ENCODE results near the gene CGB3.
A peak's percentile ranks its signal among the peaks of the same experiment; 100 is the strongest.
"Not testable (repeated sequence)": the region's sequence is repeated elsewhere in the genome, so short reads cannot be mapped to it uniquely, and the experiment has no call there.

The CGB3 gene

GRCh38 chr19:49058562-49058961 lies 34.4 kb upstream of the CGB3 start:
- DNase-seq (ENCODE audit: insufficient read length) (no peak), FAIRE-seq (no peak)
- TF ChIP-seq POLR2AphosphoS5 (IDR thresholded peaks at IDR 0.05; ENCODE audit: low read depth, low read length) (no peak), POLR2A (IDR thresholded peaks at IDR 0.05; ENCODE audit: low read depth, low read length) (no peak), TAF1 (IDR thresholded peaks at IDR 0.05; ENCODE audit: borderline replicate concordance, low read depth, low read length) (no peak)

GRCh38 chr19:49057636-49058234 lies 33.6 kb upstream of the CGB3 start, which contains the start of gene CGB7:
TSS of gene CGB7 (minus strand) at chr19:49057749. CDS start at chr19:49055375, 2,374 bp downstream.
- TF ChIP-seq POLR2A (IDR thresholded peaks at IDR 0.05; ENCODE audit: low read depth, low read length): no peak
- no peak for TF ChIP-seq TAF1 (IDR thresholded peaks at IDR 0.05; ENCODE audit: borderline replicate concordance, low read depth, low read length)
- no peak for TF ChIP-seq POLR2AphosphoS5 (IDR thresholded peaks at IDR 0.05; ENCODE audit: low read depth, low read length)
- DNase-seq (ENCODE audit: insufficient read length) (no peak), FAIRE-seq (no peak)

- not testable (repeated sequence) for FAIRE-seq; DNase-seq (ENCODE audit: insufficient read length)
Measured at GRCh38 chr19:49056902-49057596, 32.9 kb upstream of the CGB3 start.

GRCh38 chr19:49056101-49056901 lies 32.2 kb upstream of the CGB3 start:
- FAIRE-seq (peak; percentile 70), DNase-seq (ENCODE audit: insufficient read length) (peak; percentile 84)
- TF ChIP-seq TAF1 (IDR thresholded peaks at IDR 0.05; ENCODE audit: borderline replicate concordance, low read depth, low read length) (no peak), POLR2A (IDR thresholded peaks at IDR 0.05; ENCODE audit: low read depth, low read length) (no peak), POLR2AphosphoS5 (IDR thresholded peaks at IDR 0.05; ENCODE audit: low read depth, low read length) (no peak)

GRCh38 chr19:49050376-49051033 lies 26.4 kb upstream of the CGB3 start:
- FAIRE-seq; DNase-seq (ENCODE audit: insufficient read length): not testable (repeated sequence)

GRCh38 chr19:49049834-49050233 lies 25.7 kb upstream of the CGB3 start:
- not testable (repeated sequence) for FAIRE-seq; DNase-seq (ENCODE audit: insufficient read length)

- DNase-seq (ENCODE audit: insufficient read length): not testable (repeated sequence)
Measured at GRCh38 chr19:49049011-49049410, 24.9 kb upstream of the CGB3 start, which contains the start of gene CGB8. TSS of gene CGB8 (minus strand) at chr19:49049111. CDS start at chr19:49048739, 372 bp downstream.

GRCh38 chr19:49043548-49043947 lies 19.4 kb upstream of the CGB3 start, which contains the start of gene CGB5:
TSS of gene CGB5 (plus strand) at chr19:49043848. CDS start at chr19:49044210, 362 bp downstream.
- not testable (repeated sequence) for DNase-seq (ENCODE audit: insufficient read length); FAIRE-seq

More at GRCh38 chr19:49049011-49049410, 24.9 kb upstream of the CGB3 start, which contains the start of gene CGB8:
- FAIRE-seq: not testable (repeated sequence)

- DNase-seq (ENCODE audit: insufficient read length); FAIRE-seq: not testable (repeated sequence)
Measured at GRCh38 chr19:49042666-49043065, 18.5 kb upstream of the CGB3 start.

- FAIRE-seq (no peak), DNase-seq (ENCODE audit: insufficient read length) (no peak)
- TF ChIP-seq POLR2AphosphoS5 (IDR thresholded peaks at IDR 0.05; ENCODE audit: low read depth, low read length): no peak
- no peak for TF ChIP-seq TAF1 (IDR thresholded peaks at IDR 0.05; ENCODE audit: borderline replicate concordance, low read depth, low read length)
- no peak for TF ChIP-seq POLR2A (IDR thresholded peaks at IDR 0.05; ENCODE audit: low read depth, low read length)
Measured at GRCh38 chr19:49042177-49042576, 18.0 kb upstream of the CGB3 start.

GRCh38 chr19:49039736-49040135 lies 15.6 kb upstream of the CGB3 start:
- DNase-seq (ENCODE audit: insufficient read length); FAIRE-seq: not testable (repeated sequence)

- not testable (repeated sequence) for FAIRE-seq
Measured at GRCh38 chr19:49038557-49039276, 14.6 kb upstream of the CGB3 start.

GRCh38 chr19:49038111-49038510 lies 14.0 kb upstream of the CGB3 start:
- FAIRE-seq: not testable (repeated sequence)

More at GRCh38 chr19:49038557-49039276, 14.6 kb upstream of the CGB3 start:
- DNase-seq (ENCODE audit: insufficient read length): not testable (repeated sequence)

GRCh38 chr19:49036815-49037214 lies 12.7 kb upstream of the CGB3 start, which contains the start of gene CGB1:
TSS of gene CGB1 (minus strand) at chr19:49036895. CDS start at chr19:49036711, 184 bp downstream.
- DNase-seq (ENCODE audit: insufficient read length); FAIRE-seq: not testable (repeated sequence)

More at GRCh38 chr19:49038111-49038510, 14.0 kb upstream of the CGB3 start:
- not testable (repeated sequence) for DNase-seq (ENCODE audit: insufficient read length)

GRCh38 chr19:49031642-49032301 lies 7.6 kb upstream of the CGB3 start, which contains the start of gene CGB2:
TSS of gene CGB2 (plus strand) at chr19:49031890. CDS start at chr19:49032096, 206 bp downstream.
- not testable (repeated sequence) for FAIRE-seq; DNase-seq (ENCODE audit: insufficient read length)

- not testable (repeated sequence) for DNase-seq (ENCODE audit: insufficient read length); FAIRE-seq
Measured at GRCh38 chr19:49030323-49030722, 6.2 kb upstream of the CGB3 start.

All from GM12892 (cell line).